HAP-1 (cell line): ENCODE results near the gene FAM163B.
"Not testable (repeated sequence)": the region's sequence is repeated elsewhere in the genome, so short reads cannot be mapped to it uniquely, and the experiment has no call there.

Experiments used
- DNase-seq, 2 experiments: peaks; one replicate each; pipeline ENCODE4 v3.0.0-alpha.2; 2016 to 2020; ENCODE audit warnings: low spot score in 2 of 2
- H3K27me3 ChIP-seq: fragments of 250-450 bp; sonication (Bioruptor Pico); 2 replicates; pipeline ENCODE4 v1.5.1; 2020; ENCODE audit warnings: low read depth, mild to moderate bottlenecking, moderate library complexity
- H3K36me3 ChIP-seq: fragments of 250-450 bp; sonication (Bioruptor Pico); replicated peaks from 2 replicates; pipeline ENCODE4 v1.5.1; 2020; ENCODE audit warnings: mild to moderate bottlenecking
- H3K4me1 ChIP-seq: fragments of 250-450 bp; sonication (Bioruptor Pico); 2 replicates; pipeline ENCODE4 v1.5.1; 2020; ENCODE audit warnings: mild to moderate bottlenecking
- H3K4me3 ChIP-seq: fragments of 250-450 bp; sonication (Bioruptor Pico); 2 replicates; pipeline ENCODE4 v1.5.1; 2020; ENCODE audit warnings: mild to moderate bottlenecking, moderate library complexity
- H3K9me3 ChIP-seq: fragments of 250-450 bp; sonication (Bioruptor Pico); 2 replicates; pipeline ENCODE4 v1.5.1; 2020; ENCODE audit warnings: mild to moderate bottlenecking, moderate library complexity
- in situ Hi-C: fragments of 300-500 bp; cut with MboI; formaldehyde crosslinking; loops from 3 replicates; pipeline ENCODE4 v1.14.3; 2020; ENCODE audit warnings: low sequenced_read_pairs, inconsistent platforms, mixed read lengths

The FAM163B gene

DNA sequence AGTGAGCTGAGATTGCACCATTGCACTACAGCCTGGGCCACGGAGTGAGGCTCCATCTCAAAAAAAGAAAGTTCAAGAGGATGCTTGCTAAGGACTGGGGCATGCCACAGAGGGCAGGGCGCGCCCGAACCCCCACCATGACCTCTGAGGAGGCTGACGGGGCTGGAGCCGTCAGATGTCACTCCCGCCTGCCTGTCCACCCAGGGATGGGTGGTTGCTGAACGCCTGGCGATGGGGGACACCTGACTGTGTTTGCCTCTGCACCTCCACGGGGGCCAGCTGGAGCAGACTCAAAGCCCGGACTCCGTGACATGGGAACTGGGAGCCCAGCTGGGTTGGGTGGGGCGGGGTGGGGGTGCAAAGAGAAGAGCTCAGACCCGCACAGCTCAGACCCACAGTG is 42.8 kb downstream of the FAM163B start:
- in situ Hi-C loops: no loop called here
- no peak for DNase-seq
- H3K4me1 ChIP-seq: no peaks in the 10 kb centered on the region

DNA sequence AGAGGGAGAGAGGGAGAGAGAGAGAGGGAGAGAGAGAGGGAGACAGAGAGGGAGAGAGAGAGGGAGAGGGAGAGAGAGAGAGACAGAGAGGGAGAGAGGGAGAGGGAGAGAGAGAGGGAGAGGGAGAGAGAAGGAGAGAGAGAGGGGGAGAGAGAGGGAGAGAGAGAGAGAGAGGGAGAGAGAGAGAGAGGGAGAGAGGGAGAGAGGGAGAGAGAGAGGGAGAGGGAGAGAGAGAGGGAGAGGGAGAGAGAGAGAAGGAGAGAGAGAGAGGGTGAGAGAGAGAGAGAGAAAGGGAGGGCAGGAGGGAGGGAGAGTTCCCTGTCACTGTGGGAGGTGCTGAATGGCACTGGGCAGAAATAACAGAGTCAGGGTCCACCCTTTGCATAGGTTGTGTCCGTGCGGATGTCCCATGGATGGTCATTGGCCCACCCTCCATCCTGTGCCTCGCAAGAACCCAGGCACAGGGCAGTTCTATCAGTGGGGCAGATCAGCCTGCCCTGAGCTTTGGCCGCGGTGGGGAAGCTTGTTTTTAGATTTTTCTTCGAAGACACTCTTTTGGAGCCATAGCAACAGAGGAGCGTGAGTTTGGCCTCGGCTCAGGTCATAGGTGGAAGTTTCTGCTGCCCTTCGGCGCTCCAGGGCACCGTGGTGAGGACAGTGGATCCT is 44.6 kb downstream of the FAM163B start:
- H3K9me3 ChIP-seq: no peaks in the 10 kb centered on the region
- no peak overlapping the region for H3K4me3 ChIP-seq
- H3K4me1 ChIP-seq: no peaks in the 10 kb centered on the region
- H3K36me3 ChIP-seq: no peaks in the 10 kb centered on the region
- H3K27me3 ChIP-seq: no peaks in the 10 kb centered on the region
- in situ Hi-C loops: no loop called here
- no peak for DNase-seq

More for the DNA sequence above, 42.8 kb downstream of the FAM163B start:
- H3K27me3 ChIP-seq: no peaks in the 10 kb centered on the region; the same call in 1 of the 2 replicates
- H3K4me3 ChIP-seq: no peak overlapping the region
- no peaks in the 10 kb centered on the region for H3K36me3 ChIP-seq
- H3K9me3 ChIP-seq: no peaks in the 10 kb centered on the region

DNA sequence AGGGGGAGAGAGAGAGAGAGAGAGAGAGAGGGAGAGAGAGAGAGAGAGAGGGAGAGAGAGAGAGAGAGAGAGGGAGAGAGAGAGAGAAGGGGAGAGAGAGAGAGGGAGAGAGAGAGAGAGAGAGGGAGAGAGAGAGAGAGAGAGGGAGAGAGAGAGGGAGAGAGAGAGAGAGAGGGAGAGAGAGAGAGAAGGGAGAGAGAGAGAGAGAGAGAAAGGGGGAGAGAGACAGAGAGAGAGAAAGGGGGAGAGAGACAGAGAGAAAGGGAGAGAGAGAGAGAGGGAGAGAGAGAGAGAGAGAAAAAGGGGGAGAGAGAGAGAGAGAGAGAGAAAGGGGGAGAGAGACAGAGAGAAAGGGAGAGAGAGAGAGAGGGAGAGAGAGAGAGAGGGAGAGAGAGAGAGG is 45.4 kb downstream of the FAM163B start:
- DNase-seq, in situ Hi-C loops, H3K36me3 ChIP-seq: not testable (repeated sequence)

DNA sequence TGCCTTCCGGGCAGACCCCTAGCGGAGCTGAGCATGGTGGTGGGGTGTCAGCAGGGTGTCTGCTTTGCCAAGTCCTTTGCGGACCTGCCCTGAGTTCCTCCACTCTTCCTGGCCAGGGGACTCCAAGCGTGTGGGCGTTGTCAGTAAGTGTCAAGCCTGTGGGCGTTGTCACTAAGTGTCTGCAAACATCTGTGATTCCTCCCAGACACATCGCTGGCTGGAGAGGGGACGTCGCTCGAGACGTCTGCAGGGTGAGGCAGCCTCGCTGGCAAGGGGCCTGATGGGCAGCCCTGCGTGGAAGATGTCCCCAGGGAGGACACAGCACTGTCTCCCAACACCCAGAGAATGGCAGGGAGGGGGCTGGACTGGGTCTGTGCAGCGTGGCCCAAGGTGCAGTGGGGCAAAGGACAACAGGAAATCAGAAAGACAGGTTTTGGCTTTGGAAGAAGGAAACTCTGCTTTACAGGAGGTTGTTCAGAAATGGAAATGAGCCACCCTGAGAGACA is 45.8 kb downstream of the FAM163B start:
- Histone ChIP-seq H3K4me3 (no peak overlapping the region), H3K9me3 (no peaks in the 10 kb centered on the region), H3K4me1 (peaks cover 4% of the 10 kb centered on the region; the same call in 1 of the 2 replicates), H3K36me3 (no peaks in the 10 kb centered on the region), H3K27me3 (no peaks in the 10 kb centered on the region)
- no peak for DNase-seq
- in situ Hi-C loops: no loop called here

More for the DNA sequence above, 45.4 kb downstream of the FAM163B start:
- H3K27me3 ChIP-seq, H3K9me3 ChIP-seq, H3K4me1 ChIP-seq, H3K4me3 ChIP-seq: not testable (repeated sequence)

DNA sequence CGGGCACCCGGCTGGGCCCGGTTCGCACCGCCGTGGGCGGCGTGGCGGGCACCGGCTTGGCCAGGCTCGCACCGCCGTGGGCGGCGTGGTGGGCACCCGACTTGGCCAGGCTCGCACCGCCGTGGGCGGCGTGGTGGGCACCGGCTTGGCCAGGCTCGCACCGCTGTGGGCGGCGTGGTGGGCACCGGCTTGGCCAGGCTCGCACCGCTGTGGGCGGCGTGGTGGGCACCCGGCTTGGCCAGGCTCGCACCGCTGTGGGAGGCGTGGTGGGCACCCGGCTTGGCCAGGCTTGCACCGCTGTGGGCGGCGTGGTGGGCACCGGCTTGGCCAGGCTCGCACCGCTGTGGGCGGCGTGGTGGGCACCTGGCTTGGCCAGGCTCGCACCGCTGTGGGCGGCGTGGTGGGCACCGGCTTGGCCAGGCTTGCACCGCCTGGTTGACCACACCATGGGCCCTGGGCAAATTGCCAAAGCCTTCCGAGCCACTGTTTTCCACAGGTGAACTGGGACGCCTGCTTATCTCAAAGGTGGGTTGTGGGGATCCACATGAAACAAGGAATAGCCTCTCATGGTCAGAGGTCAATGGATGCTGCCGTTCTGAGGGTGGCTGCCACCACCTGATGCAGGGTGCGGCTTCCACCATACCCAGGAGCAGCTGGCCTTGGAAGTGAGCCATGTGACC is 46.4 kb downstream of the FAM163B start:
- Histone ChIP-seq H3K27me3 (no peaks in the 10 kb centered on the region), H3K36me3 (no peaks in the 10 kb centered on the region), H3K4me3 (no peak overlapping the region), H3K9me3 (no peaks in the 10 kb centered on the region), H3K4me1 (peaks cover 4% of the 10 kb centered on the region; the same call in 1 of the 2 replicates)
- DNase-seq: no peak
- in situ Hi-C loops: no loop called here

DNA sequence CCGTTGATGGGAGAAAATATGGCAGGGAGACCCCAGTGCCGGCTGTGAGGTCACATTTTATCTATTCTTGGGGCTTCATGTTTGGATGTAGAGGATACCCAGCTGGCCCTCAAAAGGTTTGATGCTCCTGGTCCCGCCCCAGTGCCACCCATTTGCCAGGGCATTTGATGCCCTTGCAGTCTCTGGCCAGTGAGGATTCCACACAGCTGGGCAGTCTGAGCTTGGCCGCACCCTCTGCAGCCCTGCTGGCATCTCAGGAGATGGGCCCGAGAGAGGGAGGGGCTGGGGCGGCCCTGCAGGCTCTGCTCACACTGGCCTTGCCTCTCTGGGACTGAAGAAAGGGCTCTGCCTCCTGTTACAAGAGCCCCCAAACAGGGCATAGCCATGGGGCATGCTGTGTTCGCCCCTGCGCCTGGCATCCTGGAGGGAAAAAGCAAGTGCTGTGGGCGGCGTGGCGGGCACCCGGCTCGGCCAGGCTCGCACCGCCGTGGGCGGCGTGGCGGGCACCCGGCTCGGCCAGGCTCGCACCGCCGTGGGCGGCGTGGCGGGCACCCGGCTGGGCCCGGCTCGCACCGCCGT is 47.1 kb downstream of the FAM163B start:
- Histone ChIP-seq H3K4me1 (peaks cover 4% of the 10 kb centered on the region; the same call in 1 of the 2 replicates), H3K9me3 (no peaks in the 10 kb centered on the region), H3K36me3 (no peaks in the 10 kb centered on the region), H3K27me3 (no peaks in the 10 kb centered on the region), H3K4me3 (no peak overlapping the region)
- DNase-seq: no peak
- in situ Hi-C loops: no loop called here

DNA sequence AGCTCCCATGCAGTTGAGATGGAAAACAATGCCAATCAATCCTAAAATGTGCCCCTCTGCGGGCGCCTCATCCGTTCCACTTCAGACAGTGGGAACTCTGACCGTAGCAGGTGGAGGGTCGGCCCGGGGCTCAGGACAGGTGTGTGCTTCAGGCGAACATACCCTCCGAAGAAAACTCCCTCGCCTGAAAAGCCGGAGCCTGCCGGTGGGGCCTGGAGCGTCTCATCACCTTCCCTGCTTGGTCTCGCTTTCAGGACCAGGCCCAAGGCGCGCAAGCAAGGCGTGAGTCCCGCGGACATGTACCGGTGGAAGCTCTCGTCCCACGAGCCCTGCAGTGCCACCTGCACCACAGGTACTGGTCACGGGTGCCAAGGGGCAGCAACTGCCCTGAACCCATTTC is 48.2 kb downstream of the FAM163B start:
- no peak overlapping the region for H3K4me3 ChIP-seq
- DNase-seq: no peak
- in situ Hi-C loops: no loop called here
- no peaks in the 10 kb centered on the region for H3K36me3 ChIP-seq
- no peaks in the 10 kb centered on the region for H3K9me3 ChIP-seq
- H3K27me3 ChIP-seq: no peaks in the 10 kb centered on the region
- H3K4me1 ChIP-seq: peaks cover 4% of the 10 kb centered on the region; the same call in 1 of the 2 replicates

DNA sequence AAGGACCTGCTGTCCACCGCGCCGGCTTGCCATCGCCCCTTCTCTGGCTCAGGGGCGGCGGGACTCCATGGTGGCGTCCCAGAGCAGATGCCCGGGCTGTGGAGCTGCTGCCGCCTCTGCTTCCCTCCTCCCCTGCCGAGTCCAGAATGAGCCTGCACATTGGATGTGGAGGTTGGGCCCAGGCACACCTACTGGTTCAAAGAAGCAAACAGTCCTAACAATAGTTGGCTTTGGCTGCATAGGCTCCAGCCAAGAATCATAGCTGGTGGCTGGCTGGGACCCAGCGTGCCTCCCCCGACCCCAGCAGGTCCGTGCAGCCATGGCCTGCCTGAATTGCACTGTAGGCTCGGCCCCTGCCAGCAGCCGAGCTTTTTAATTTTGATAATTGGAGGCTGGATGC is 48.9 kb downstream of the FAM163B start:
- no peaks in the 10 kb centered on the region for H3K36me3 ChIP-seq
- no peaks in the 10 kb centered on the region for H3K9me3 ChIP-seq
- in situ Hi-C loops: no loop called here
- no peaks in the 10 kb centered on the region for H3K27me3 ChIP-seq
- H3K4me3 ChIP-seq: no peak overlapping the region
- no peak for DNase-seq
- H3K4me1 ChIP-seq: peaks cover 4% of the 10 kb centered on the region; the same call in 1 of the 2 replicates

DNA sequence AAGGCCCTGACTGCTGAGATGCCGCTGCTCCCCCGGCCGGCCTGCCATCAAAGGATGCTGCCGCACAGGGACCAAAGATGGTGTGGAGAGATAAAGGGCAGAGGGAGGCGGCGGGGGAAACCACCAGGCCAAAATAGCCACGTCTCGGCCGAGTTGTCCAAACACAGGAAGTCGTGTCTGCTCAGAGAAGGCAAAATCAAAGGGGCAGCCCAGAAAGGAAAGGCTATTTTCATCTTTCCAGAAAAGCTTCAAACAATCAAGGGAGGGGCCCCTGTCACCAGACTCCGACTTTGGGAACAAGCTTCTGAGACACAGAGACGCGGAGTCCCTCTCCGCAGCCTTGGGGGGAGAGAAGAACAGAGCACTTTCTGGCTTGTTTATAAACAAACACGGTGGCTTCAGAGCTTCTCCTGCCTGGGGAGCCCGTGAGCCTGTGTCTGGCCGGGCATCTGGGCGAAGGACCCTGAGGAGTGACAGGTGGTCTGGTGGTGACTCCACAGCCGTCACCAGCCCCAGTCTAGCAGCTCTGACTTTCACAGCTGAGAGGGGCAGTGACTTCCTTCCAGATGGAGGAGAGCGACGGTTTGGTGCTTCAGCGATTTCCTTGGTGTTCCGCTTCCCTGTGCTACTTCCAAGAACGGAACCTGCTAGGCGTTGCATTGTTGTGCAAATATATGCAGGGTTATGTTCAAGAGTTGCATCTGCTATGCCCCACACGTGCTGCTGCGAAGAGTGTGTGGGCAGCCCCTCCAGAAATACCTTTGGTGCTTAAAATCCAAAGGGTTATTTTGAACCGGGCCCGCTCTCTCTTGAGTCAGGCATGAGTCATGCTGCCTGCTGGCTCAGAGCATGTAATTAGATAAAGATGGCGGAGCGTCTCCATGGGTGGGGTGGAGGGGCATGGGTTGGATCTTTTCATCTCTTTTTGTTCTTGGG is 50.7 kb downstream of the FAM163B start:
- DNase-seq: peak; percentile 10 to 41
- Histone ChIP-seq H3K4me3 (no peak overlapping the region), H3K9me3 (no peaks in the 10 kb centered on the region), H3K27me3 (no peaks in the 10 kb centered on the region), H3K36me3 (no peaks in the 10 kb centered on the region), H3K4me1 (peaks cover 4% of the 10 kb centered on the region; the same call in 1 of the 2 replicates)
- in situ Hi-C loops: no loop called here

DNA sequence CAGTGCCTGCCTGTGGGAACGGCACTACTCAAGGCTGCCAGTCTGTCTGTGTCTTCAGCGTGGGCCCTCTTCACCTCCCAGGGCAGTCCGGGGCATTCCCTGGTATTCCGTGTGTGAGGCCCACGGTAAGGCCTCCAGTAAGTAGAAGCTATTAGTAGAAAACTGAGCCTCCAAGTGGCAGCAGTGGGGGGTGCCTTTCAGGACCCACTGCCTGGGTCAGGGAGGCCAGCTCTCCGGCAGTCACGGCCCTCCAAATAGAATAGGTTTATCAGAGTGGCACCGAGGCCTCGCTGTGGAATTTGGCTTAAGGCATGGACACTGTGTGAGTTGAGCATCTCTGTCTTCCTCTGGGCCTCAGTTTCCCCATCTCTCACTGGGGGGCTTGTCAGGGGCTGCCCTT is 51.6 kb downstream of the FAM163B start:
- peaks cover 4% of the 10 kb centered on the region; the same call in 1 of the 2 replicates for H3K4me1 ChIP-seq
- in situ Hi-C loops: no loop called here

DNA sequence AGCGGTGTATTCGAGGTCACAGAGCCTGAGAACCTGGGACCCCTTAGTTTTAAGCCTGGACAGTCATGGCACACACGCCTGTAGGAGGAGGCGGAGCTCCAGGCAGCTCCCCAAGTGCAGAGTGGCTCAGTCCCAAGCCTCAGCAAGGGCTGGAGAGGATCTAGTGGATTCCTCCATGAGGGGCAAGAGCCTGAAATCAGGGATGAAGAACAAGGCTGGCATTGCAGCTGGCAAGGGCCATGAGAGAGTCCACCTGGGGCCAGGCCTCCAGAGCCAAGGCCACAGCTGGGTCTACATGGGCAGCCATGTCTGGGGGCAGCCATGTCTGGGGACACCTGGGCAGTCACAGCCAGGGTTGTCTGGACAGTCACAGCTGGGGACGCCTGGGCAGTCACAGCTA is 52.8 kb downstream of the FAM163B start:
- in situ Hi-C loops: no loop called here
- Histone ChIP-seq H3K4me3 (no peak overlapping the region), H3K9me3 (no peaks in the 10 kb centered on the region), H3K27me3 (no peaks in the 10 kb centered on the region), H3K4me1 (peaks cover 4% of the 10 kb centered on the region; the same call in 1 of the 2 replicates), H3K36me3 (no peaks in the 10 kb centered on the region)
- no peak for DNase-seq

More for the DNA sequence above, 51.6 kb downstream of the FAM163B start:
- no peaks in the 10 kb centered on the region for H3K36me3 ChIP-seq
- H3K9me3 ChIP-seq: no peaks in the 10 kb centered on the region
- no peak for DNase-seq
- H3K27me3 ChIP-seq: no peaks in the 10 kb centered on the region
- no peak overlapping the region for H3K4me3 ChIP-seq

DNA sequence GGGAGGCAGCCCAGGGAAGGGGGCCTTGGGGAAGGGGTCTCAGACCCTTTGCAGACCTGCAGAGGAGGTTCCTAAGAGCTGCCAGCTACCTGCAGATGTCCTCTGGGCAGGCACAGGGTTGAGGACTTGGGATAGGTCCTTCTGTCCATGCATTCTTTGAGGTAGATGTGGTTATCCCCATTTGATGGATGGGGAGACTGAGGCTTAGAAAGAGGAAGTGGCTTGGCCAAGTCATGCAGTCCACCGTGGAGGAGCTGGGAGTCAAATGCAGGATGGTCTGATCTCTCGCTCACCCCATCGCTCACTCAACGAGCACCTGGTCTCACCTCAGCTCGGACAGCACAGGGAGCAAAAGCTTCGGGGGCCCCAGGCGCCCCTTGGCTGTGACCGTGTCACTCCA is 54.5 kb downstream of the FAM163B start:
- no peak for DNase-seq
- Histone ChIP-seq H3K4me1 (peaks cover 4% of the 10 kb centered on the region; the same call in 1 of the 2 replicates), H3K36me3 (no peaks in the 10 kb centered on the region), H3K9me3 (no peaks in the 10 kb centered on the region), H3K4me3 (no peak overlapping the region), H3K27me3 (0 out of 2 replicates have a peak, but pooled peaks cover 5% of the 10 kb centered on the region)
- in situ Hi-C loops: no loop called here
